ENCODE measurements around the gene SUN2. TPM values are rescaled to one million over a fixed set of nuclear protein-coding genes. Genes with fewer than 3 reads are reported as not detected.

Gene SUN2
- total and polyA plus RNA-seq, 9 of the 15 experiments (the other 6 are each of a cell fraction or from before 2014, with no cell fraction given), result 0.11 to 42.6 (median 16.7) TPM

DNA sequence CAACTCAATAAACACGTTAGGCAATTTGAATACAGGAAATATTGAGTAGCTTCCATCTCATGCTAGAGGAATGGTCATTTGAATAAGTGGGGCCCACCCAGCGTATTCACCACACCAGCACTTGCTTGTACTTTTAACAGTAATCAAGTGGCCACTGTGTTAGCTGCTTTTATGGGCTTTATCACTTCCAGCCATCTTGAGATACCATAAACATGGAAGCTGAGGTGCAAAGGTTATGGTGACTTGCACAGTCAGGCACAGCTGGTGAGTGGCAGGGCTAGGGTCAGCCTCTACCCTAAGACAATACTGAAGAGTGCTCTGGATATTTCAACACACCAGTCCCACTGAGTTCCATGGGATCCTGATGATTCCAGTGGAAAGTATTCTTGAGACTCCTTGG lies 61.7 kb downstream of the SUN2 start (continued):
- TF ChIP-seq, protein P1, sequence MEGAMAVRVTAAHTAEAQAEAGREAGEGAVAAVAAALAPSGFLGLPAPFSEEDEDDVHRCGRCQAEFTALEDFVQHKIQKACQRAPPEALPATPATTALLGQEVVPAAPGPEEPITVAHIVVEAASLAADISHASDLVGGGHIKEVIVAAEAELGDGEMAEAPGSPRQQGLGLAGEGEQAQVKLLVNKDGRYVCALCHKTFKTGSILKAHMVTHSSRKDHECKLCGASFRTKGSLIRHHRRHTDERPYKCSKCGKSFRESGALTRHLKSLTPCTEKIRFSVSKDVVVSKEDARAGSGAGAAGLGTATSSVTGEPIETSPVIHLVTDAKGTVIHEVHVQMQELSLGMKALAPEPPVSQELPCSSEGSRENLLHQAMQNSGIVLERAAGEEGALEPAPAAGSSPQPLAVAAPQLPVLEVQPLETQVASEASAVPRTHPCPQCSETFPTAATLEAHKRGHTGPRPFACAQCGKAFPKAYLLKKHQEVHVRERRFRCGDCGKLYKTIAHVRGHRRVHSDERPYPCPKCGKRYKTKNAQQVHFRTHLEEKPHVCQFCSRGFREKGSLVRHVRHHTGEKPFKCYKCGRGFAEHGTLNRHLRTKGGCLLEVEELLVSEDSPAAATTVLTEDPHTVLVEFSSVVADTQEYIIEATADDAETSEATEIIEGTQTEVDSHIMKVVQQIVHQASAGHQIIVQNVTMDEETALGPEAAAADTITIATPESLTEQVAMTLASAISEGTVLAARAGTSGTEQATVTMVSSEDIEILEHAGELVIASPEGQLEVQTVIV (CRISPR knock-in tag; IDR thresholded peaks at IDR 0.05; ENCODE audit: borderline replicate concordance), result no peak
- TF ChIP-seq BRF2 (IDR thresholded peaks at IDR 0.05; ENCODE audit: borderline replicate concordance, insufficient read depth, insufficient read length) (no peak), MTA3 (IDR thresholded peaks at IDR 0.05; ENCODE audit: borderline replicate concordance) (no peak), NFIC (IDR thresholded peaks at IDR 0.05) (no peak), ZNF561 (CRISPR knock-in tag; conservative IDR thresholded peaks at IDR 0.05) (no peak), CBFA2T3 (IDR thresholded peaks at IDR 0.05) (peak; percentile 29), CBX2 (IDR thresholded peaks at IDR 0.05; ENCODE audit: insufficient read depth, low read length, poor library complexity, severe bottlenecking) (no peak), NFIX (CRISPR knock-in tag; IDR thresholded peaks at IDR 0.05; ENCODE audit: low read depth) (no peak), SMARCA5 (IDR thresholded peaks at IDR 0.05) (no peak), DLX4 (CRISPR knock-in tag; IDR thresholded peaks at IDR 0.05) (no peak), ZBTB49 (CRISPR knock-in tag; IDR thresholded peaks at IDR 0.05; ENCODE audit: borderline replicate concordance) (no peak), PKNOX1 (IDR thresholded peaks at IDR 0.05) (peak; percentile 69), HMGXB4 (CRISPR knock-in tag; IDR thresholded peaks at IDR 0.05) (no peak), BMI1 (IDR thresholded peaks at IDR 0.05; ENCODE audit: low read length) (no peak), NFE2 (IDR thresholded peaks at IDR 0.05; ENCODE audit: low read depth) (peak; percentile 66), RNF2 (IDR thresholded peaks at IDR 0.05) (no peak), RBM15 (IDR thresholded peaks at IDR 0.05; ENCODE audit: insufficient read depth, low read length) (no peak), CEBPB (tag; IDR thresholded peaks at IDR 0.05) (no peak)
- TF ChIP-seq, protein P2, sequence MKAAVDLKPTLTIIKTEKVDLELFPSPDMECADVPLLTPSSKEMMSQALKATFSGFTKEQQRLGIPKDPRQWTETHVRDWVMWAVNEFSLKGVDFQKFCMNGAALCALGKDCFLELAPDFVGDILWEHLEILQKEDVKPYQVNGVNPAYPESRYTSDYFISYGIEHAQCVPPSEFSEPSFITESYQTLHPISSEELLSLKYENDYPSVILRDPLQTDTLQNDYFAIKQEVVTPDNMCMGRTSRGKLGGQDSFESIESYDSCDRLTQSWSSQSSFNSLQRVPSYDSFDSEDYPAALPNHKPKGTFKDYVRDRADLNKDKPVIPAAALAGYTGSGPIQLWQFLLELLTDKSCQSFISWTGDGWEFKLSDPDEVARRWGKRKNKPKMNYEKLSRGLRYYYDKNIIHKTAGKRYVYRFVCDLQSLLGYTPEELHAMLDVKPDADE (conservative IDR thresholded peaks at IDR 0.05; ENCODE audit: control insufficient read depth, low read depth, low read length), result no peak
